ENCODE data around the gene SLC15A4. TPM values are rescaled to one million over a fixed set of nuclear protein-coding genes. Genes with fewer than 3 reads are reported as not detected.

SLC15A4 gene
- total RNA-seq, 4 donors from 2014 or later = 32.6 to 44.2 (median 39.7) TPM

- no peak for TF ChIP-seq CTCF (IDR thresholded peaks at IDR 0.05; ENCODE audit: low read depth)
Measured at GRCh38 chr12:128852885-128853599, 29.3 kb upstream of the SLC15A4 start, which contains the start of gene GLT1D1. GLT1D1 (plus strand) TSS chr12:128853478; CDS start chr12:128853582, 104 bp downstream.

- no peak for TF ChIP-seq CTCF (IDR thresholded peaks at IDR 0.05; ENCODE audit: low read depth)
Measured at GRCh38 chr12:128852026-128852698, 28.4 kb upstream of the SLC15A4 start.

DNA sequence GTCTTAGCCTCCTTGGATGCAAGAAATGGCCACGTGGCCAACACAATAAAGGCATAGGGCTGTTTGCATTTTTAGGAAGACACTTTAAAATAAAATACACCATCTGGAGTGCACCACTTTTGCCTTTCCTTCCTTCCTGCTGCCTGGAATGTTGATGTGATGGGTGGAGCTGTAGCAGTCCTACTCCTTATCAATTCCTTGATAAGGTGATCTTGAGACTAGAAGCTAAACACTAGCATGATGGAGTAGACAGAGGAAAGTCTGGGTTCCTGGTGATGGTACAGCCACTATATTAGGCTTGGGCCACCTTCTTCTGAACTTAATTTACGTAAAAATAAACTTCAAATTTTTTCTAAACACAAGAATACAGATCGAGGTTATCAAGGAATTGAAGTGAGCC lies 26.6 kb upstream of the SLC15A4 start:
- TF ChIP-seq CTCF (IDR thresholded peaks at IDR 0.05; ENCODE audit: low read depth) = no peak

GRCh38 chr12:128848371-128848770 lies 24.6 kb upstream of the SLC15A4 start:
- TF ChIP-seq CTCF (IDR thresholded peaks at IDR 0.05; ENCODE audit: low read depth) = no peak

GRCh38 chr12:128844031-128844635 lies 20.4 kb upstream of the SLC15A4 start:
- no peak for TF ChIP-seq CTCF (IDR thresholded peaks at IDR 0.05; ENCODE audit: low read depth)

GRCh38 chr12:128843538-128843937 lies 19.8 kb upstream of the SLC15A4 start:
- no peak for TF ChIP-seq CTCF (IDR thresholded peaks at IDR 0.05; ENCODE audit: low read depth)

- TF ChIP-seq CTCF (IDR thresholded peaks at IDR 0.05; ENCODE audit: low read depth) = no peak
Measured at GRCh38 chr12:128842579-128842978, 18.8 kb upstream of the SLC15A4 start.
